Calu3 (cell line): ENCODE data around the gene RNLS. TPM values are rescaled to one million over a fixed set of nuclear protein-coding genes. Genes with fewer than 3 reads are reported as not detected.

Source experiments
- BruUV-seq: library from RNA; stranded (reverse); fragments of 400-500 nt; replicated peaks from 2 replicates; lab custom pipeline; 2021; lab: Mats Ljungman, UMichigan
- CTCF ChIA-PET: fragments of 300-600 bp; sonication (Branson Sonifier 250); formaldehyde crosslinking; loops from one replicate; lab custom pipeline; 2022; ENCODE audit warnings: antibody characterized with exemption; lab: Charles Lee
- DNase-seq: peaks from one replicate; pipeline ENCODE4 v3.0.0; 2022
- H3K27ac Mint-ChIP-seq: one replicate; pipeline ENCODE4 v1.8.0; 2022; ENCODE audit warnings: mixed read lengths; ENCODE audit not compliant: unreplicated experiment
- H3K27me3 Mint-ChIP-seq: one replicate; pipeline ENCODE4 v1.8.0; 2022; ENCODE audit warnings: mixed read lengths; ENCODE audit not compliant: unreplicated experiment
- H3K36me3 Mint-ChIP-seq: one replicate; pipeline ENCODE4 v1.8.0; 2022; ENCODE audit warnings: mild to moderate bottlenecking, moderate library complexity, mixed read lengths; ENCODE audit not compliant: insufficient read depth, unreplicated experiment
- H3K4me1 Mint-ChIP-seq: one replicate; pipeline ENCODE4 v1.8.0; 2022; ENCODE audit warnings: mild to moderate bottlenecking, low read depth, mixed read lengths; ENCODE audit not compliant: unreplicated experiment
- H3K4me3 Mint-ChIP-seq: one replicate; pipeline ENCODE4 v1.8.0; 2022; ENCODE audit warnings: mild to moderate bottlenecking, low read depth, moderate library complexity, mixed read lengths; ENCODE audit not compliant: unreplicated experiment
- H3K9me3 Mint-ChIP-seq: one replicate; pipeline ENCODE4 v1.8.0; 2022; ENCODE audit warnings: low read depth, mixed read lengths; ENCODE audit not compliant: unreplicated experiment
- intact Hi-C: fragments of 100-400 bp; cut with micrococcal nuclease; formaldehyde crosslinking; loops from one replicate; pipeline ENCODE4 v1.10.0; 2022; ENCODE audit not compliant: unreplicated experiment
- total RNA-seq: library from RNA; stranded (reverse); gene quantifications from 2 replicates; pipeline ENCODE4 v1.2.3, GENCODE V29; 2022
- TF ChIP-seq, protein P1 (sequence below): fragments of 200-600 bp; IDR thresholded peaks from one replicate; pipeline ENCODE4 v1.8.0; 2022; ENCODE audit warnings: antibody characterized with exemption; ENCODE audit not compliant: unreplicated experiment

The RNLS gene
- total RNA-seq, 1 experiment from 2014 or later: 6.3 TPM

GRCh38 chr10:88415533-88416130 is 167.5 kb downstream of the RNLS start:
- TF ChIP-seq, protein P1, sequence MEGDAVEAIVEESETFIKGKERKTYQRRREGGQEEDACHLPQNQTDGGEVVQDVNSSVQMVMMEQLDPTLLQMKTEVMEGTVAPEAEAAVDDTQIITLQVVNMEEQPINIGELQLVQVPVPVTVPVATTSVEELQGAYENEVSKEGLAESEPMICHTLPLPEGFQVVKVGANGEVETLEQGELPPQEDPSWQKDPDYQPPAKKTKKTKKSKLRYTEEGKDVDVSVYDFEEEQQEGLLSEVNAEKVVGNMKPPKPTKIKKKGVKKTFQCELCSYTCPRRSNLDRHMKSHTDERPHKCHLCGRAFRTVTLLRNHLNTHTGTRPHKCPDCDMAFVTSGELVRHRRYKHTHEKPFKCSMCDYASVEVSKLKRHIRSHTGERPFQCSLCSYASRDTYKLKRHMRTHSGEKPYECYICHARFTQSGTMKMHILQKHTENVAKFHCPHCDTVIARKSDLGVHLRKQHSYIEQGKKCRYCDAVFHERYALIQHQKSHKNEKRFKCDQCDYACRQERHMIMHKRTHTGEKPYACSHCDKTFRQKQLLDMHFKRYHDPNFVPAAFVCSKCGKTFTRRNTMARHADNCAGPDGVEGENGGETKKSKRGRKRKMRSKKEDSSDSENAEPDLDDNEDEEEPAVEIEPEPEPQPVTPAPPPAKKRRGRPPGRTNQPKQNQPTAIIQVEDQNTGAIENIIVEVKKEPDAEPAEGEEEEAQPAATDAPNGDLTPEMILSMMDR: no peak
- Mint-ChIP-seq H3K4me3 (no peak overlapping the region), H3K4me1 (no peaks in the 10 kb centered on the region), H3K27me3 (no peaks in the 10 kb centered on the region), H3K27ac (no peak overlapping the region), H3K36me3 (no peaks in the 10 kb centered on the region), H3K9me3 (no peaks in the 10 kb centered on the region)
- DNase-seq: no peak
- CTCF ChIA-PET: no interaction called here
- BruUV-seq: no TSS peak
- intact Hi-C loops: no loop called here

DNA sequence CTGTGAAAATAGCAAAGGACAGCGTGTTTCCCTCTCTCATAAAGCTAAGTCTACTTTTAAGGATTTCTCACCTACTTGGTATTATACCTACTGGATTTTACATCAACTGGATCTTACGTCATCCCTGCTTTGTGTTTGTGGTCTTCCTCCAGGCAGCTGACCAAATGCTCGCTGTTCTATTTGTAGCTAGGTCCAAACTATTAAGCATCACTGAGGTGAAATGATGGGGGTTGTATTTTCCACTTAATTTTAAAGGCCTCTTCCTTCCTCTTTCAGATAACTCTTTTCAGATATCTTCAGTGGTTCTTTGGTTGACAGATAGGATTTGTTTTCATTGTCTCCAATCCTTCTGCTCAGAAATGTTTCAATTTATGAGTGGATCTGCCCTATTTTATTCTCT is 169.7 kb downstream of the RNLS start:
- BruUV-seq: no TSS peak
- Mint-ChIP-seq H3K4me3 (no peak overlapping the region), H3K4me1 (no peaks in the 10 kb centered on the region), H3K27me3 (no peaks in the 10 kb centered on the region), H3K9me3 (no peaks in the 10 kb centered on the region), H3K27ac (no peak overlapping the region), H3K36me3 (no peaks in the 10 kb centered on the region)
- TF ChIP-seq, protein P1: no peak
- intact Hi-C loops: no loop called here
- CTCF ChIA-PET: interaction anchor here (0.6 kb wide), 1 partner anchor 24 kb away, joined by 5 read pairs; no protein-coding TSS in a partner anchor
- DNase-seq: no peak

DNA sequence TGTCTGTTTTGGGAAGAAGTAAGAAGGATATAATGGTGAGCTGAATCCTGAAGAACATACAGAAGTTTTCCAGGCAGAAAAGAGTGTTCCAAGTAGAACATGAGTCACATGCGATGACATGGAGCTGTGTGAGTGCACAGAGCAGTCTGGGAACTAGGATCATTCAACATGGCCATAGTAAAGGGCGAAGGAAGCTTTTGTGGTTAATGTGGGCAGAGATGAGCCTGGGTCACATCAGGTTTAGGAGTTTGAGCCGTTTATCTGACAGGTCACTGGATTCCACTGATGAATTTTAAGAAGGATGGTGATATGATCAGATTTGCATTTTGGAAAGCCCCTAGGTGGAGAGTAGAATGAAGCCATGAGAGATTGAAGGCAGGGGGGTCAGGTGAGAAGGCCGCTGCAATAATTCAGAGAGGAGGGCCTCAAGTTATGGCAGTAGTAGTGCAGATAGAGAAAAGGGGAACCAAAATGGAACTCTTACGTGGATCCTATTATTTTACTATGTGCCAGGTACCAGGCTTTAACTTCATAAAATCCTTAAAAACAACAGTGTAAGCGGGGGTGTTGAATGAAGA is 171.3 kb downstream of the RNLS start:
- H3K36me3 Mint-ChIP-seq: peaks cover 5% of the 10 kb centered on the region
- CTCF ChIA-PET: no interaction called here
- no peaks in the 10 kb centered on the region for H3K9me3 Mint-ChIP-seq
- H3K27ac Mint-ChIP-seq: no peak overlapping the region
- no peaks in the 10 kb centered on the region for H3K4me1 Mint-ChIP-seq
- no peak for DNase-seq
- intact Hi-C loops: no loop called here
- no peaks in the 10 kb centered on the region for H3K27me3 Mint-ChIP-seq
- no TSS peak for BruUV-seq
- no peak overlapping the region for H3K4me3 Mint-ChIP-seq
- TF ChIP-seq, protein P1: no peak

- Mint-ChIP-seq H3K27ac (no peak overlapping the region), H3K36me3 (peaks cover 5% of the 10 kb centered on the region), H3K4me3 (no peak overlapping the region), H3K4me1 (no peaks in the 10 kb centered on the region), H3K27me3 (no peaks in the 10 kb centered on the region), H3K9me3 (no peaks in the 10 kb centered on the region)
- CTCF ChIA-PET: no interaction called here
- no peak for DNase-seq
- TF ChIP-seq, protein P1: no peak
- no TSS peak for BruUV-seq
- intact Hi-C loops: no loop called here
Measured at GRCh38 chr10:88409824-88410223, 173.3 kb downstream of the RNLS start.
